Endothelial cell of umbilical vein (primary cell): Measurements from ENCODE around the gene FHIT. TPM values are rescaled to one million over a fixed set of nuclear protein-coding genes. Genes with fewer than 3 reads are reported as not detected.

ENCODE experiments used
- BruUV-seq: library from RNA; stranded (reverse); fragments of 400-500 nt; replicated peaks from 2 replicates; lab custom pipeline; 2021; lab: Mats Ljungman, UMichigan
- CTCF ChIA-PET: fragments of 300-600, 350-600 bp; sonication (Branson Sonifier 250); formaldehyde crosslinking; loops from one replicate; lab custom pipeline; 2021; ENCODE audit warnings: antibody characterized with exemption, inconsistent platforms; lab: Charles Lee
- POLR2A ChIA-PET: fragments of 300-600, 350-600 bp; sonication (Branson Sonifier 250); formaldehyde crosslinking; loops from one replicate; lab custom pipeline; 2021; ENCODE audit warnings: antibody characterized with exemption, inconsistent platforms; lab: Charles Lee
- DNase-seq: peaks from one replicate; pipeline ENCODE4 v3.0.0-alpha.2; 2011; ENCODE audit warnings: low read depth, low spot score
- FAIRE-seq: peaks from 2 replicates; lab custom pipeline; 2011; peaks lifted over from hg19 to GRCh38; lab: Jason Lieb, UNC
- H2AFZ ChIP-seq: 2 replicates; pipeline ENCODE4 v1.6.0; 2012; ENCODE audit warnings: low read depth, low read length, control low read depth, inconsistent platforms
- H3K27ac ChIP-seq: 2 replicates; pipeline ENCODE4 v1.5.1; 2011; ENCODE audit warnings: low read depth, mild to moderate bottlenecking, control low read depth, low read length, moderate library complexity; ENCODE audit not compliant: insufficient read depth
- H3K27me3 ChIP-seq, 2 experiments: 2 replicates each; pipeline versions ENCODE4 v1.6.0 to v1.6.1; 2011; ENCODE audit warnings: low read length in 2 of 2, mixed read lengths in 1 of 2; ENCODE audit not compliant: control insufficient read depth in 2 of 2, insufficient read depth in 2 of 2
- H3K36me3 ChIP-seq, 2 experiments: 2 replicates in 1 of 2; 3 replicates in 1 of 2; pipeline ENCODE4 v1.5.1; 2011; ENCODE audit warnings: low read length in 2 of 2, mild to moderate bottlenecking in 1 of 2, moderate library complexity in 1 of 2; ENCODE audit not compliant: control insufficient read depth in 2 of 2, insufficient read depth in 2 of 2; ENCODE audit errors: extremely low read depth in 1 of 2
- H3K4me1 ChIP-seq: 3 replicates; pipeline ENCODE4 v1.5.1; 2011; ENCODE audit warnings: mild to moderate bottlenecking, low read length; ENCODE audit not compliant: control insufficient read depth, insufficient read depth; ENCODE audit errors: extremely low read depth
- H3K4me2 ChIP-seq: 2 replicates; pipeline ENCODE4 v1.6.1; 2011; ENCODE audit warnings: low read length, control low read depth, mixed read lengths; ENCODE audit not compliant: insufficient read depth
- H3K4me3 ChIP-seq, 3 experiments: fragments of 200-600 bp in 1 of 3; sonication (generic), shearing (Covaris generic) in 1 of 3; replicated peaks in 1 of 3; 2 replicates each; pipeline ENCODE4 v1.5.1; 2011 to 2016; ENCODE audit warnings: control low read depth in 3 of 3, low read length in 3 of 3, mild to moderate bottlenecking in 2 of 3, inconsistent platforms in 1 of 3, low read depth in 1 of 3, moderate library complexity in 1 of 3; ENCODE audit not compliant: insufficient read depth in 1 of 3
- H3K79me2 ChIP-seq: 2 replicates; pipeline ENCODE4 v1.6.0; 2012; ENCODE audit warnings: low read length, inconsistent platforms; ENCODE audit not compliant: control insufficient read depth, insufficient read depth
- H3K9ac ChIP-seq: replicated peaks from 2 replicates; pipeline ENCODE3; 2011; ENCODE audit warnings: low read length, control low read depth; ENCODE audit not compliant: insufficient read depth; ENCODE audit errors: extremely low read depth
- H3K9me1 ChIP-seq: replicated peaks from 3 replicates; pipeline ENCODE4 v1.6.0; 2011; ENCODE audit warnings: mild to moderate bottlenecking, low read length; ENCODE audit not compliant: control insufficient read depth, insufficient read depth; ENCODE audit errors: extremely low read depth
- H3K9me3 ChIP-seq: replicated peaks from 2 replicates; pipeline ENCODE4 v1.5.1; 2012; ENCODE audit warnings: low read length, inconsistent platforms; ENCODE audit not compliant: control insufficient read depth, insufficient read depth
- H4K20me1 ChIP-seq: replicated peaks from 2 replicates; pipeline ENCODE3; 2011; ENCODE audit warnings: mild to moderate bottlenecking, low read length; ENCODE audit not compliant: control insufficient read depth, insufficient read depth; ENCODE audit errors: extremely low read depth
- EZH2 ChIP-seq: IDR thresholded peaks from 2 replicates; pipeline ENCODE4 v1.6.1; 2012; ENCODE audit warnings: borderline replicate concordance, low read depth, mild to moderate bottlenecking, moderate library complexity, low read length, inconsistent platforms; ENCODE audit not compliant: severe bottlenecking
- FOS ChIP-seq: IDR thresholded peaks from 2 replicates; pipeline ENCODE4 v1.6.1; 2011; ENCODE audit warnings: mild to moderate bottlenecking, low read length, moderate library complexity, borderline replicate concordance; ENCODE audit not compliant: insufficient read depth
- GATA2 ChIP-seq: IDR thresholded peaks from 2 replicates; pipeline ENCODE4 v1.7.0; 2011; ENCODE audit warnings: low read depth, mild to moderate bottlenecking, moderate library complexity, mixed read lengths, low read length; ENCODE audit not compliant: insufficient read length, insufficient read depth
- JUN ChIP-seq: IDR thresholded peaks from 2 replicates; pipeline ENCODE4 v1.6.1; 2011; ENCODE audit warnings: borderline replicate concordance, low read depth; ENCODE audit not compliant: insufficient read length, insufficient read depth
- MYC ChIP-seq: IDR thresholded peaks from one replicate; pipeline ENCODE4 v1.6.1; 2011; ENCODE audit warnings: mild to moderate bottlenecking, low read depth, low read length
- POLR2A ChIP-seq: IDR thresholded peaks from 2 replicates; pipeline ENCODE4 v1.6.1; 2012; ENCODE audit warnings: low read depth, mild to moderate bottlenecking, control low read depth, low read length
- POLR2AphosphoS5 ChIP-seq: IDR thresholded peaks from 2 replicates; pipeline ENCODE4 v1.6.1; 2012; ENCODE audit warnings: low read depth, mild to moderate bottlenecking, control low read depth, low read length, moderate library complexity; ENCODE audit not compliant: insufficient read depth
- dilution Hi-C: fragments of 300-500 bp; cut with MboI; formaldehyde crosslinking; loops from one replicate; pipeline ENCODE4 v1.15.0; 2019; ENCODE audit warnings: low sequenced_read_pairs; ENCODE audit not compliant: extremely low pct_ligation_motif_present
- intact Hi-C: fragments of 100-400 bp; cut with micrococcal nuclease; formaldehyde crosslinking; loops from one replicate; pipeline ENCODE4 v1.10.0; 2022
- polyA plus RNA-seq, 4 experiments: library from polyadenylated mRNA; depleted of rRNA in 3 of 4; stranded (reverse) in 3 of 4; unstranded in 1 of 4; fragments of >200 nt; gene quantifications; 2 replicates each; pipeline versions ENCODE4 v1.2.1 to v1.2.3, GENCODE V29; 2011 to 2012; ENCODE audit warnings: missing spikeins in 1 of 4
- total RNA-seq: library from RNA; stranded (reverse); gene quantifications from 2 replicates; pipeline ENCODE4 v1.2.3, GENCODE V29; 2021
- TF ChIP-seq, protein P1 (sequence below): IDR thresholded peaks from 2 replicates; pipeline ENCODE4 v1.6.1; 2011; ENCODE audit not compliant: insufficient read depth, insufficient read length
- TF ChIP-seq, protein P2 (sequence below), 2 donors: IDR thresholded peaks; 1 replicate in 1 of 2; 2 replicates in 1 of 2; pipeline ENCODE4 v1.5.1; 2011; ENCODE audit warnings: low read length in 2 of 2, mild to moderate bottlenecking in 2 of 2, moderate library complexity in 2 of 2, control low read depth in 1 of 2, inconsistent platforms in 1 of 2, low read depth in 1 of 2; ENCODE audit not compliant: insufficient read depth in 1 of 2; ENCODE audit errors: extremely low read depth in 1 of 2

FHIT gene
- total and polyA plus RNA-seq, 2 donors (not counting 3 experiments of a cell fraction or from before 2014, with no cell fraction given), result 0.47 to 2.2 TPM

- dilution Hi-C loops (no loop called here), intact Hi-C loops (no loop called here)
- TF ChIP-seq POLR2A, result no peak
- no peak for TF ChIP-seq POLR2AphosphoS5
- no peak for TF ChIP-seq MYC
- TF ChIP-seq, protein P1, sequence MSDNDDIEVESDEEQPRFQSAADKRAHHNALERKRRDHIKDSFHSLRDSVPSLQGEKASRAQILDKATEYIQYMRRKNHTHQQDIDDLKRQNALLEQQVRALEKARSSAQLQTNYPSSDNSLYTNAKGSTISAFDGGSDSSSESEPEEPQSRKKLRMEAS, result no peak
- TF ChIP-seq, protein P2, sequence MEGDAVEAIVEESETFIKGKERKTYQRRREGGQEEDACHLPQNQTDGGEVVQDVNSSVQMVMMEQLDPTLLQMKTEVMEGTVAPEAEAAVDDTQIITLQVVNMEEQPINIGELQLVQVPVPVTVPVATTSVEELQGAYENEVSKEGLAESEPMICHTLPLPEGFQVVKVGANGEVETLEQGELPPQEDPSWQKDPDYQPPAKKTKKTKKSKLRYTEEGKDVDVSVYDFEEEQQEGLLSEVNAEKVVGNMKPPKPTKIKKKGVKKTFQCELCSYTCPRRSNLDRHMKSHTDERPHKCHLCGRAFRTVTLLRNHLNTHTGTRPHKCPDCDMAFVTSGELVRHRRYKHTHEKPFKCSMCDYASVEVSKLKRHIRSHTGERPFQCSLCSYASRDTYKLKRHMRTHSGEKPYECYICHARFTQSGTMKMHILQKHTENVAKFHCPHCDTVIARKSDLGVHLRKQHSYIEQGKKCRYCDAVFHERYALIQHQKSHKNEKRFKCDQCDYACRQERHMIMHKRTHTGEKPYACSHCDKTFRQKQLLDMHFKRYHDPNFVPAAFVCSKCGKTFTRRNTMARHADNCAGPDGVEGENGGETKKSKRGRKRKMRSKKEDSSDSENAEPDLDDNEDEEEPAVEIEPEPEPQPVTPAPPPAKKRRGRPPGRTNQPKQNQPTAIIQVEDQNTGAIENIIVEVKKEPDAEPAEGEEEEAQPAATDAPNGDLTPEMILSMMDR (IDR thresholded peaks at IDR 0.05; ENCODE audit: extremely low read depth in 1 of 2, insufficient read depth in 1 of 2, low read depth in 1 of 2, low read length in 2 of 2), result no peak
- TF ChIP-seq JUN, result no peak
- Histone ChIP-seq H3K79me2 (no peaks in the 10 kb centered on the region), H3K9ac (no peak overlapping the region), H3K27ac (no peak overlapping the region), H3K36me3 (no peaks in the 10 kb centered on the region), H3K27me3 (no peaks in the 10 kb centered on the region), H3K4me3 (no peak overlapping the region), H3K4me1 (no peaks in the 10 kb centered on the region), H4K20me1 (no peaks in the 10 kb centered on the region), H3K9me3 (no peaks in the 10 kb centered on the region), H3K9me1 (no peaks in the 10 kb centered on the region), H2AFZ (no peak overlapping the region), H3K4me2 (no peak overlapping the region)
- DNase-seq (no peak), FAIRE-seq (no peak)
- POLR2A ChIA-PET, result no interaction called here
- CTCF ChIA-PET, result no interaction called here
- no TSS peak for BruUV-seq
Observed at GRCh38 chr3:60652829-60653228, 598.4 kb downstream of the FHIT start.

DNA sequence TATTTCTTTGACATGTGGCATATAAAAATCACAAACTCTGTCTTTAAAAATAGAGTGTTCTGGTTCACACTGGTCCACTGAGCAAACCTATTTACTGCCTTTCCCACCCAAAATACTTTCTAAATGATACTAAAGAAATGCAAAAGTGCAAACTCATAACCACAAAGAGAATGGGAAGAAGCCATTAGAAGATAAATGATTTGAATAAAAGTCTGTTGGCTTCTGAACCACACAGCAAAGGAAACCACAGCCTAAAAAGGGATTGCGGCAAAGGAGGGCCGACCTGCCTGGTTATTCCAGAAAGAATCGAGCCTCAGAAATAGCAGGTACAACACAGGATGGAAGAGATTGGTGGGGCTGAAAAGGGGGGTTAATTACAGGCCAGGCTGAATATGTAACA, 599.5 kb downstream of the FHIT start:
- POLR2A ChIA-PET, result no interaction called here
- dilution Hi-C loops (no loop called here), intact Hi-C loops (no loop called here)
- no peak overlapping the region for H3K4me3 ChIP-seq
- H3K9ac ChIP-seq, result no peak overlapping the region
- no peaks in the 10 kb centered on the region for H4K20me1 ChIP-seq
- no peak for DNase-seq
- no TSS peak for BruUV-seq
- no peak overlapping the region for H2AFZ ChIP-seq
- no peaks in the 10 kb centered on the region for H3K9me1 ChIP-seq
- no peaks in the 10 kb centered on the region for H3K79me2 ChIP-seq
- CTCF ChIA-PET, result no interaction called here
- H3K4me1 ChIP-seq, result no peaks in the 10 kb centered on the region
- no peak for TF ChIP-seq POLR2A
- TF ChIP-seq, protein P1, result no peak
- TF ChIP-seq POLR2AphosphoS5, result no peak
- TF ChIP-seq JUN, result no peak
- TF ChIP-seq FOS, result no peak
- no peak for TF ChIP-seq EZH2
- no peak for TF ChIP-seq GATA2
- TF ChIP-seq MYC, result no peak
- H3K27ac ChIP-seq, result no peak overlapping the region
- H3K27me3 ChIP-seq, result no peaks in the 10 kb centered on the region
- H3K9me3 ChIP-seq, result no peaks in the 10 kb centered on the region
- H3K36me3 ChIP-seq, result no peaks in the 10 kb centered on the region
- no peak overlapping the region for H3K4me2 ChIP-seq
- FAIRE-seq, result no peak
